Activated CD8-positive, alpha-beta memory T cell treated with anti-CD3 and anti-CD28 coated beads for 24 hours (primary cell): ENCODE results near the gene SLC1A3.
A peak's percentile ranks its signal among the peaks of the same experiment; 100 is the strongest.
"Not testable (repeated sequence)": the region's sequence is repeated elsewhere in the genome, so short reads cannot be mapped to it uniquely, and the experiment has no call there.

ENCODE experiments used
- DNase-seq: peaks from one replicate; pipeline ENCODE4 v3.0.0-alpha.2; 2020

Gene SLC1A3

GRCh38 chr5:36606428-36607113 lies at the start of gene SLC1A3:
TSS of gene SLC1A3 (plus strand) at chr5:36606606. CDS start at chr5:36608424, 1,818 bp downstream.
- DNase-seq = peak; percentile 67

- no peak for DNase-seq
Observed at GRCh38 chr5:36558641-36559040, 47.8 kb upstream of the SLC1A3 start.

GRCh38 chr5:36561601-36562000 lies 44.8 kb upstream of the SLC1A3 start:
- no peak for DNase-seq

GRCh38 chr5:36569491-36569890 lies 36.9 kb upstream of the SLC1A3 start:
- DNase-seq = no peak

DNA sequence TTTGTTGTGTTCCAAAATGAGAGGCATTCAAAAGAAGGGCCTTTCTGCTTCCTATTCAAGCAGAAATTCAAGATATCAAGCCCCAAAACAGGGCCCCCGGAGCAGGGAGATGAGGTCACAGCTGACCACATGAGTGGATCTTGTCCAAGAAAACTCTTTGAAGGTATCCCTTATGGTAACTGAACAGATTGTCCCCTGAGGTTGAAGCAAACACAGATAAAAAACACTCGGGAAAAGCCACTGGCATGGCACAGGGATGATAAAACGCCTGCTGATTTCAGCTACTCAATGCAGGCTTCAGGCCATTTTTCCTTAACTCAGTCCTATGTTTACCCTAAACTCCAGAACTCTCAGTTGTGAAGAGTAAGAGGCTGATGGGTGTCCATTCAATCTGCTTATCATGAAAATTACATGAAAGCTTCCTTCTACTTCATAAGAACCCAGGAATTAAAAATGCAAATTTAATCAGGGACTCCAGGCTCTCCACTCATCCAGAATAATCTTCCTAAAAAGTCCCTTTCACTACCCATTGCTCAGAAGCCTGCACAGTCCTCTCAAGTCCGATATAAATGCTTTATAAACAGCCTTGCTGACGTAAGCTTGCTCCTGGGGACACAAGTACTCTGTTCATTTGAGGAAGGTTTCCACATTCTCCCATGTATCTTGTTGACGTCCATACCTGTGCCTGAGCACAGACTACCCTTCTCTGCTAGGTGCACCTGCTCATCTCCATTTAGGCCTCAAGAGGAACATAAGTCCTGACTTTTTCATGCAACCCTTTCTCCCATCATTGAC lies 35.9 kb upstream of the SLC1A3 start:
- no peak for DNase-seq

- DNase-seq = no peak
Observed at GRCh38 chr5:36571401-36572042, 34.9 kb upstream of the SLC1A3 start.

- DNase-seq = no peak
Observed at GRCh38 chr5:36573438-36573837, 33.0 kb upstream of the SLC1A3 start.

DNA sequence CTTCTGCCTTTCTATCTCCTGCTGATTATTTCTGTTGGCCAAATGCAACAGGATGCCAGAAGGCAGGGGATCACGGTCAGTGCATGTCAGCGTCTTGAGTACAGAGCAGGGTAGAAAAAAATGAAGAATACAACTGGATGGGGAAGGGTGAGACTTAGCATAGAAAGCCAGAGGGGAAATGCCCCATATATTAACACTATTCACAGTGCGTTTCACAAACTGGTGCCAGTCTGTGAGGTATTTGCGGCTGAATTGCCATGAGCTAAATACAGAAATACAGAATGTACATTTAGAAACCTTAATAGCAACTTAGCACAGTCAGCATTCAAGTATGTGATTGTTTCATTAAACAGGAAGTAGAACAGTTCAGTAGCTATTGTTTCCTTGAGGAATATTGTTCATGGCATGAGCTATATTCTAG lies 31.0 kb upstream of the SLC1A3 start:
- DNase-seq = no peak

DNA sequence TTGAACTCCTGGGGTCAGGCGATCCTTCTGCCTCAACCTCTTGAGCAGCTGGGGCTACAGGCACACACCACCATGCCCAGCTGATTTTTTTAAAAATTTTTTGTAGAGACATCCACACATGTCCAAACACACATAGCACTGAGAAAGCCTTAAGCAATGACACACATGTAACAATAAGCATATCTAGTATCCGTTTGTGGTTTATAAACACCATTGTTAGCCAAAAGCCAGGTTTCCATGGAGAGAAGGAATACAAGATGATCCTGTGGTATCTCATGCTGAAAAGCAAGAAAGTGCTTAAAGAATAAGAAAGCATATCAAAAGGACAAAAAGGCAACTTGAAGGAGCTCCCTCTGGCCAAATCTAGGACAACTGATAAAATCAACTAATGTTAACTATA lies 29.7 kb upstream of the SLC1A3 start:
- no peak for DNase-seq

GRCh38 chr5:36579858-36580257 lies 26.5 kb upstream of the SLC1A3 start:
- not testable (repeated sequence) for DNase-seq

GRCh38 chr5:36581070-36581469 lies 25.3 kb upstream of the SLC1A3 start:
- DNase-seq = no peak

GRCh38 chr5:36584009-36584875 lies 22.2 kb upstream of the SLC1A3 start:
- DNase-seq = no peak

- no peak for DNase-seq
Observed at GRCh38 chr5:36585701-36586100, 20.7 kb upstream of the SLC1A3 start.

- DNase-seq = no peak
Observed at GRCh38 chr5:36587354-36587753, 19.1 kb upstream of the SLC1A3 start.

- not testable (repeated sequence) for DNase-seq
Observed at GRCh38 chr5:36589735-36590134, 16.7 kb upstream of the SLC1A3 start.

GRCh38 chr5:36590513-36591286 lies 15.7 kb upstream of the SLC1A3 start:
- no peak for DNase-seq

- DNase-seq = no peak
Observed at GRCh38 chr5:36593867-36594266, 12.5 kb upstream of the SLC1A3 start.

- DNase-seq = no peak
Observed at GRCh38 chr5:36596247-36596646, 10.2 kb upstream of the SLC1A3 start.

DNA sequence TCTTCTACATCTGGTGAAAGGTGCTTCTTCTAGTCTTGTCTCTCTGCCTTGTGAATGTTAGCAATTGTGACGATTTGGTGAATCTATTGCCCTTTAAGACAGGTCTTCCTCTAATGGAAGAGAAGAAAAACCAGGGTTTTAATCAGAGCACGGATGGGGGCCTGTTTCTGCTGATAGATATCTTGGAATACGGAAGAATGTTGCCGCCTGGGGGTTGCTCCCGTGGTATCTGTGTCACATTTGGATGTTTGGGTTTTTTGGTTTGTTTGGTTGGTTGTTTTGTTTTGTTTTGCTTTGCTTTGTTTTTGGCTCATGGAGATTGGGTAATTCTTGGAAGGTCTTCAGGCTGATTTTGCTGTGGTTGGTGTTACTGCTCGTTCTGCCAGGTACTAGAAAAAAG lies 9.7 kb upstream of the SLC1A3 start:
- DNase-seq = no peak

DNA sequence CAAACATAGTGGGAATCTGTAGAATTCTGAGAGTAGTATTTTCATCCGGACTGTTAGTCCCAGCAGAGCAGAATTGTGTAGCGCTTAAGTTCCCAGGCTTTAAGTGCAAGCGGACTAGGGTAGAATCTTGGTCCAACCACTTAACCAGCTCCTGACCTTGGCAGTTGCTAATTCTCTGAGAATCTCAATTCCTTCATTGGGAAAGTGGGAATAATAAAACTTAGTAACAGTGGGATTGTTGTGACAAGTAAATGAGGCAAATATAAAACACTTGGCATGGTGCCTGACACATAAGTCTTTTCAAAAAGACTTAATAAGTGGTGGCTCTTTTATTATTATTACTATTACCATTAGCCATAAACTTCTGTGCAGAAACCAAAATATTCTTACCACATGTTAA lies 8.4 kb upstream of the SLC1A3 start:
- DNase-seq = no peak

GRCh38 chr5:36599986-36600779 lies 6.2 kb upstream of the SLC1A3 start:
- no peak for DNase-seq
